Putamen (tissue), 1 donor: ENCODE data around the gene PCID2.
"Not testable (repeated sequence)": the region's sequence is repeated elsewhere in the genome, so short reads cannot be mapped to it uniquely, and the experiment has no call there.

Experiments used
- DNase-seq: peaks from one replicate; pipeline ENCODE4 v3.0.0-alpha.2; 2016; ENCODE audit warnings: low spot score

The PCID2 gene

DNA sequence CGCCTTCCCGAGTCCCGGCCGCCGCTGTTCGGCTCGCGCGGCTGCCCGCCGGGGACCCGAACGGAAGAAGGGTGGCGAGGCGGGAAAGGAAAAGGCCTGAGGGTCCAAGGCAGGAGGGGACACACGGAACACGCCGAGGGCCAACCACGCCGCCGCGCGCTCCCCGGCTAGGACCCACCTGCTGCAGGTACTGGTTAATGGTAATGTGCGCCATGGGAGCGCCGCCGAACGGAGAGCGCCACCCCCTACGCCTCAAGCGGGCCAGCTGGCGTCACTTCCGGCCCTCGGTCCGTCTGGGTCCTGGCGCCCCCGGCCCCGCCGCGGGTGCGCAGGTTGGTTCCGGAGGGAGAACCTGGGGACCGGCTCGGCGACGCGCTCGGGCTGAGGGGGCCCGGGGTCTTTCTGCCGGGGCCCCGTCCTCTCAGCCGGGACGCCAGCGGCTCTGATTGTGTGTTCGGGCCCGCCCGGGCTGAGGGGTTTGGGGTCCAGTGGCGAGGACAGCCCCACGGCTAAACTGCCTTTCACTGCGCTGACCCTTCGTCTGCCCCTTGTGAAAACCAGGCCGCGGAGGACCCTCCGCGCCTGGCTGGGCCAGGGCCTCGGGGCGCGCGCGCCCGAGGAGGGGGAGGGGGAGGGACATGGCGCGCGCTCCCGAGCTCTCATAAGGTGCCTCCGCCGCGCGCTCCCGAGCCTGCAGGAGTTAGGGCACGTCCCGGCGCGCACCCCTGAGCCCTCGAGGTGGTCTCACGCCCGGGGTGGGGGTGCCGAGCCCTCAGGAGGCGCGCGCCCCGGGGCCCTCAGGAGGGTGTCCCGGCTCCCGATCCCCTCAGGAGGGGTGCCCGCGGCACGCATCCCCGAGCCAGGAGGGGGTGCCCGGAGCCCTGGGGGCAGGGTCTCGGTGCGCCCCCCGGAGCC lies at the start of gene PCID2:
Gene PCID2, minus strand, starts transcription at position 249 of the 915 bp plus-strand sequence. Its CDS starts 35 bp downstream, at position 214.
- peak; percentile 91 for DNase-seq

DNA sequence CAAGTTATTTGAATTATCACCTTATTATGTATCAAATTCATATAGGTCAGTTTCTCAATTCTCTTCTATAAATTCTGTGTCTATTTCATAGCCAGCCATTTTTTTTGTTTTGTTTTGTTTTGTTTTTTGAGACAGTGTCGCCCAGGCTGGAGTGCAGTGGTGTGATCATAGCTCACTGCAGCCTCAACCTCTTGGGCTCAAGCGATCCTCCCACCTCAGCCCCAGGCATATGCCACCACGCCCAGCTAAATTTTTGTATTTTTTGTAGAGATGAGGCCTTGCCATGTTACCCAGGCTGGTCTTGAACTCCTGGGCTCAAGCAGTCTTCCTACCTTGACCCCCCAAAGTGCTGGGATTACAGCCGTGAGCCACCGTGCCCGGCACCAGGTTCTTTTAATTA lies 49.4 kb upstream of the PCID2 start:
- DNase-seq = not testable (repeated sequence)

- no peak for DNase-seq
Observed at GRCh38 chr13:113252516-113253095, 44.1 kb upstream of the PCID2 start.

GRCh38 chr13:113245849-113246796 lies 37.7 kb upstream of the PCID2 start:
- no peak for DNase-seq

DNA sequence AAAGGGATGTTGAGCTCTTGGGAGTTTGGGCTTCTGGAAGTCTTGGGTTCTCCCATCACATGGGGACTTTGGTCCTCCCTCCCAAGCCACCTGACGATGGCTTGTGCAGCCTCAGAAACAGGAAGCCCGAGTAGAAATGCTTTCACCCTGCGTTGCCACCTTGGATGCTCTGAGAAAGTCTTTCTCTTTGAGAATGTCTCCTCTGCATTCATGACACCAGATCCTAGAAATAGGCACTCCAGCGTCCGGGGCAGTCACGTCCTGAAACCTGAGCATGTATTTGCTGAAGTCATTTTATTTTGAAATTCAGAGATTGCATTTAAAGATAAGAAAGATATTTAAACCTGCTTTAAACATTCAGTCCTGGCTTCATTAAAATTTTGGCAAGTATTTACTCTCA lies 35.4 kb upstream of the PCID2 start:
- DNase-seq = no peak

GRCh38 chr13:113241623-113242022 lies 33.2 kb upstream of the PCID2 start:
- not testable (repeated sequence) for DNase-seq

DNA sequence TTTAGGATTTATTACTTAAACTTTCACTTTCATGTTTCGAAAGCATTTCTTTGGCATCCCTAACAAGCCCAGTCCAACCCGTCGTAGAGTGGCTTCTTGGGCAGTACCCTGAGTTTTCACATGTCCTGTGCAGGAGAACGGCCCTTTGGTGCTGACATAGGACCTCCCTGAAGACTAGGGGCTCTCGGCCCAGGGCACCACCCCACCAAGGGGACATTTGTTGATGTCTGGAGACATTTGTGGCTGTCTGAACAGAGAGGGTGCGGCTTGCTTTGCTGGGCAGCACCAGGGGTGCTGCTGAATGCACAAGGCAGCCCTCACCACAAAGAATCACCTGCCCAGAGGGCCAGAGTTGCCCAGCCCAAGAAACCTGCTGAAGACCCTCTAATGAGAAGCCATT lies 31.5 kb upstream of the PCID2 start:
- DNase-seq = no peak

- no peak for DNase-seq
Observed at GRCh38 chr13:113239357-113239756, 30.9 kb upstream of the PCID2 start.

DNA sequence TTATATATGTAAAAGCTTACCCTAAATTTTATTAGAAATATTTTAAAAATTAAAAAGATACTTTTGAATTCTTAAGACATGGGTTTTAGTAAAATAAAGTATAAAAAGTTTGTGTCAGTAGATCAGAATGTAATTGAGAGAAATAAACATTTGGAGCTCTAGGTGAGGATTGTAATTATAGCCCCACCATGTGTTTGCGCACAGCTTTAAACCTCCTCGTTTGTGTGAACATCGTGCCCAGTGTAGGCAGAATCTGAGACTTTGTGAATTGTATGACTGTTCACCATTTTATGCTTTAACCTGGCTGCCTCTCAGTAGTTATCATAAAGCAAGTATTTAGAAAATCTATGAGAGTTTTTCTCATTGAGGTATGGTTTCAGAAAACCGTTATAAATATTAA lies 30.1 kb upstream of the PCID2 start:
- DNase-seq = no peak

DNA sequence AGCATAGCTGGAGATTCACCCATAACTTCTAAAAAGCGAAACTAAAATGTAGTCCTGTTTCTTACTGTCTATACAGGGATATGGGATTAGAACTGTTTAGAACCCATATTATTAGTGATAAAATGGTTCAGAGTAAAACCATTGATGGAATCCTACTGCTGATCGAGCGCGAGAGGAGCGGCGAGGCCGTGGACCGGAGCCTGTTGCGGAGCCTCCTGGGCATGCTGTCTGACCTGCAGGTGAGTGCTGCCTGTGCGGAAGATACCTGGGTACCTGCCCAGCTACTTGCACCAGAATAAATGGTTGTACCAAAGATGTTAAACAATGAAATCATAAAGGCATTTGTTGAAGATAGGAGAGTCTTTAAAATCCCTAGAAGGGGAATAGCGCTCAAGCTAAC lies 24.6 kb upstream of the PCID2 start:
- DNase-seq = no peak

DNA sequence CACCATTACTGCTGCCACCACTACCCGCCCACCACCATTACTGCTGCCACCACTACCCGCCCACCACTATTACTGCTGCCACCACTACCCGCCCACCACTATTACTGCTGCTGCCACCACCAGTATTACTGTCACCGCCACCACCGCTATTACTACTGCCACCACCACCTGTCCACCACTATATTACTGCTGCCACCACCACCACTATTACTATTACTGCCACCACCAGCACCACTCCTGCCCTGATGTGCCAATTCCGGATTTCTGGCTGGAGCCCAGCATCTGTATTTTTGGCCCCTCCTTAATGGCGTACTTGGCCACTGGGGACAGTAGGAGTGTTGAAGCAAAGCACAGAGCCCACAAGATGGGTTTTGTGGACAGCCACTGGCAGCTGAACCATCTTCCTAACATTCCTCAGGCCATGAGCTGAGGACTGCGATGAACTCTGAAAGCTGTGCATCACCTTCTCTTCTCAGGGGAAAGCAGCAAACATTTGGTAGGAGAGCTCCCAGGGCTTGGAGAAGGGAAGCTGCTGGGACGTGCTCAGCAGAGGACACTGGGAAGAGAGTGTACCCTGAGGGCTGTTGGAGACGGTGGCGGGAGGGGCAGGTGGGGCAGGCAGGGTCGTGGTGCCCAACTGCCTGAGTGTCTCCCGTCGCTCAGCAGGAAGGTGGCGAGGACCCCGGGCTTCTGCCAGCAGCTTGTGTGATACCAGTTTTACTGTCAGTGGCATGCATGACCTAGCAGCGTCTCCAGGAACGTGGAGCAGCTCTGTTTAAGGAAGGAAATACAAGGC lies 23.9 kb upstream of the PCID2 start:
- no peak for DNase-seq

GRCh38 chr13:113231306-113232207 lies 23.1 kb upstream of the PCID2 start:
- no peak for DNase-seq

DNA sequence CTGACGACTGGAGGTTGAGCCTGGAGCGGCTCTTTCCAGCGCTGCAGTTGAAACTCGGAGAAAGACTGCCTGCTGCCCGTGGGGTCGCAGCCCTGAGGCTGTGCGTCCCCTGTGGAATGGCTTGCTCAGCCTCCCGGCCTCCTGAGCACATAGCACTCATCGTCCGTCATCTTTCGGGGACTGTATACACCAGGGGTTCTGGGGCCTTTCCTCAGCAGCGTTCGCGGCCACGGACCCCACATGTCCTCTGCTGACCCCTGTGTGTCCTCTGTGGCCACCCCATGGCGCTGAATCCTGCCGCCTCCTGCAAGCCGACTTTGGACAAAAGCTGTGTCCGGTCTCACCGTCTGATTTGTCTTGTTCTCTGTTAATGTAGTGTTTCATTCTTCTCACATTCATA lies 21.3 kb upstream of the PCID2 start:
- DNase-seq = no peak

- DNase-seq = no peak
Observed at GRCh38 chr13:113229161-113229560, 20.7 kb upstream of the PCID2 start.

DNA sequence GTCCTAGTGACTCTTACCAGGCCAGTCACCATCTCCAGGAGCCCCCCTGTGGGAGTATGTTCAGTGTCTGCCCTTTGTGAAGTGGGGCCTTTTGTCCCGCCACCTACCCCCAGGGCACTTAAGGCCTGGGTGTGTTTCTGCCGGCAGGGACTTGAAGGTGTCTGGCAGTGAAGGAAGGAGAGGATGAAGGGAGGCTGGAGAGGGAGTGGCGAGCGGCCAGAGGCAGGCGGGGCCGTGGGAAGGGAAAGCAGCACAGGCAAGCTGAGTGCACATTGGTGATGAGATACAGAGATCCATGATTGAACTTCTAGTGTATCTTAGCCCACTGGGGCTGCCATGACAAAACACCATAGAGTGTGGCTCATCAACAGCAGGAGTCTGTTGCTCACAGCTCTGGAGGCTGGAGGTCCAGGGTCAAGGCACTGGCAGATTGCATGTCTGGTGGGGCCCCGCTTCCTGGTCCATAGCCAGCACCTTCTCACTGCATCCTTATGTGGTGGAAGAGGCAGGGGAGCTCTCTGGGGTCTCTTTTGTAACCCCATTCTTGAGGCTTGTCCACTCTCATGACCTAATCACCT lies 18.5 kb upstream of the PCID2 start:
- no peak for DNase-seq

DNA sequence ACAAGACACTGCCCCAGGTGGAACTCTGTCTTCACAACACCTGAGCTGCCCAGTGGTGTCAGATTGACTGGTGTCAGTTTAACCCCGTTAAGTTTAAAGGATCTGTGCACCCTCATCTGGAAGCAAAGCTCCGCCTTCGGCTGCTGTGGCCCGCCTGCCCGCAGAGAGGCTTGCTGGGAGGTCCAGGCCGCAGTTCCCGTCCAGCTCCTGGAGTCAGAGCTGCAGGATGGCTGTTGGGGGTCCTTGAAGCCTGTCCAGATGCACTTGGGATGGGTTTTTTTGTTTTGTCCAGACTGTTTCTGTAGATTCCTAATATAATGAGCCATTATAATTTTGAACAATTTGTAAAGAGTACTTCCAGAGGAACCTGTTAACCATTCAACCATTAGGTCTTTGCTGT lies 17.0 kb upstream of the PCID2 start:
- no peak for DNase-seq

DNA sequence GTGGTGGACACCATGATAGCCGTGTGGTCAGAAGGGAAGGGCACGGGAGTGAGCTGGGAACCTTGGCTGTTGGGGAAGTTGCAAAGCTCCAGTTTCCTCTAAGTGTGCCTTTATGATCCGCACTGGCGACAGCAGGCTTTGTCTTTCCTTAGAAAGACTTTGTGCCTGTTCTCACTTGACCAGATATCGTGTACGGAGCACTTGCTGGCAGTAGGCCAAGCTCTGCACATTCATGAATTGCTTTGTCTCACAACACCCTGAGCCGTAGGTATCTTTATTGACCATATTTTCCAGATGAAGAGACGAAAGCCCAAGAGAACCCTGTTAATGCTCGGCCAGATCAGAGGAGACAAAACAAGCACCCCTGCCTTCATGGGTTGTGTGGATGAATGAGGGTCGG lies 16.0 kb upstream of the PCID2 start:
- no peak for DNase-seq

DNA sequence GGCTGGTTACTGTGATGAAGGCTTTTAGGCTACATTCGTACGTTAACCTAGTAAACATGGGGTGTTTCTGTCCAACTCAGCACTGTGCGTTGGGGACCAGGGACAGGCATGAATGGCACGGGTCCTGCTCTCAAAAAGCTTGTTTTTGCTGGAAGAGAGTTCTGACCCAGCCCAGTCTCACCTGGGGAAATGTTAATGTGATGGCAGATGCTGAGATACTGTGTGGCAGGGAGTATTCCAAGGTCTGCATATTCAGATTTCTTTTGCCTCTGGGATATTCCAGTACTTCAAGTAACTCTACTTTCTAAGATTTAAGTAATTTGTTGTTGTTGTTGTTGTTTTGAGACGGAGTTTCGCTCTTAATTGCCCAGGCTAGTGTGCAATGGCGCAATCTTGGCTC lies 14.6 kb upstream of the PCID2 start:
- DNase-seq = no peak

DNA sequence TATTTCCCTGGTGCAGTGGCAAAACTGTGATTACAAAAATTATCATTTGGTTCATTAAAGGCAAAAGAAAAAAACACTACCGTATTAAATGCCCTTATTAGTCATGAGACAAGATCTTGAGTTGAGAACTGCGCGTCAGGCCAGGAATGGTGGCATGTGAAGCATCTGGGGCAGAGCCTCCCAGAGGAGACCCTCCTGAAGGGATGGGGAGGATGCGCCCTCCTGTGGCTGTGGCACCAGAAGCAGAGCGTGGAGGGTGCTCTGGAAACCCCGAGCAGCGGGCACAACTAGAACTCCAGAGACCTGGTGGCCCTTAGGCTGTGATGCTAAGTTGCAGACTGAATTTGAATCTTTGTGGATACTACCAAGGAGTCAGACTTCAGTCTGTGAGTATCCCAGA lies 12.4 kb upstream of the PCID2 start:
- no peak for DNase-seq

DNA sequence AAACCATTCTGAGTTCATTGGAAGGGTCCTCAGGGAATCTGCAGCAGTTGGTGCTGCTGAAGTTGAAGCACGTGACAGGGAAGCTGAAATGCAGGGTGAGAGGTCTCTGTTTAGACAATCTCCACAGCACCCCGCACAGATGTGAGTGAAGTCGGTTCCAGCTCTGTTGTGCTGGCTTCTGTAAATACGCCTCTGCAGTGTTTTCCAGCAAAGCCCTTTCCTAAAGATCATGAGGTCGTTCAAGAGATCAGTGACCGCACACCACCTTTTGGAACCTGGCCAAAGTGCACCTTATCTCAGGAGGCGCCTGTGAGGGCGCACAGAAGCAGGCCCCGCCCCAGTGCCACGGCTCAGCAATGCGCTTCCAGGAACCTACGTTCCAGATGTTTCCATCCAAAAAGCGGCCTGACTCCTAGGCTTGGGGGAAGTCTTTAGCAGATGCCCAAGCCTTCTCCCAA lies 11.7 kb upstream of the PCID2 start:
- DNase-seq = no peak
